Activated naive CD8-positive, alpha-beta T cell treated with anti-CD3 and anti-CD28 coated beads for 36 hours (primary cell): ENCODE results near the gene KRT23. TPM values are rescaled to one million over a fixed set of nuclear protein-coding genes. Genes with fewer than 3 reads are reported as not detected.

Experiments
- DNase-seq: peaks from one replicate; pipeline ENCODE4 v3.0.0; 2021
- H3K27ac Mint-ChIP-seq: one replicate; pipeline ENCODE4 v1.8.0; 2022; ENCODE audit warnings: mild to moderate bottlenecking, moderate library complexity, mixed read lengths
- H3K27me3 Mint-ChIP-seq: one replicate; pipeline ENCODE4 v1.8.0; 2022; ENCODE audit warnings: mild to moderate bottlenecking, mixed read lengths
- H3K36me3 Mint-ChIP-seq: one replicate; pipeline ENCODE4 v1.8.0; 2021; ENCODE audit warnings: mild to moderate bottlenecking, mixed read lengths
- H3K4me1 Mint-ChIP-seq: one replicate; pipeline ENCODE4 v1.8.0; 2021; ENCODE audit warnings: mixed read lengths
- H3K4me3 Mint-ChIP-seq: one replicate; pipeline ENCODE4 v1.8.0; 2022; ENCODE audit warnings: mild to moderate bottlenecking, moderate library complexity, mixed read lengths
- H3K9me3 Mint-ChIP-seq: one replicate; pipeline ENCODE4 v1.8.0; 2022; ENCODE audit warnings: mixed read lengths
- total RNA-seq, 2 experiments: library from RNA; stranded (reverse); gene quantifications; one replicate each; pipeline ENCODE4 v1.2.3, GENCODE V29; 2021

The KRT23 gene
- total RNA-seq, 2 experiments from 2014 or later, result not detected

GRCh38 chr17:40879026-40879425 lies 58.4 kb downstream of the KRT23 start:
- no peaks in the 10 kb centered on the region for H3K27me3 Mint-ChIP-seq
- H3K4me3 Mint-ChIP-seq, result no peak overlapping the region
- H3K36me3 Mint-ChIP-seq, result no peaks in the 10 kb centered on the region
- H3K4me1 Mint-ChIP-seq, result no peaks in the 10 kb centered on the region
- no peak overlapping the region for H3K27ac Mint-ChIP-seq
- no peaks in the 10 kb centered on the region for H3K9me3 Mint-ChIP-seq
- no peak for DNase-seq

- no peak overlapping the region for H3K4me3 Mint-ChIP-seq
- H3K27me3 Mint-ChIP-seq, result no peaks in the 10 kb centered on the region
- H3K27ac Mint-ChIP-seq, result no peak overlapping the region
- no peaks in the 10 kb centered on the region for H3K36me3 Mint-ChIP-seq
- H3K4me1 Mint-ChIP-seq, result no peaks in the 10 kb centered on the region
- DNase-seq, result no peak
- no peaks in the 10 kb centered on the region for H3K9me3 Mint-ChIP-seq
Observed at GRCh38 chr17:40878044-40878443, 59.4 kb downstream of the KRT23 start.

GRCh38 chr17:40873801-40874200 lies 63.6 kb downstream of the KRT23 start:
- Mint-ChIP-seq H3K9me3 (no peaks in the 10 kb centered on the region), H3K27me3 (peaks cover 10% of the 10 kb centered on the region), H3K36me3 (no peaks in the 10 kb centered on the region), H3K27ac (no peak overlapping the region), H3K4me1 (no peaks in the 10 kb centered on the region), H3K4me3 (no peak overlapping the region)
- no peak for DNase-seq

- Mint-ChIP-seq H3K9me3 (no peaks in the 10 kb centered on the region), H3K27ac (no peak overlapping the region), H3K4me1 (no peaks in the 10 kb centered on the region), H3K27me3 (peaks cover 10% of the 10 kb centered on the region), H3K36me3 (no peaks in the 10 kb centered on the region), H3K4me3 (no peak overlapping the region)
- no peak for DNase-seq
Observed at GRCh38 chr17:40873255-40873654, 64.2 kb downstream of the KRT23 start.

Other genes with a start within 250 kb of the KRT23 start
- not detected for gene KRT24, start 233.9 kb downstream of the KRT23 start, total RNA-seq
- not detected for gene KRT25, start 182.3 kb downstream of the KRT23 start, total RNA-seq
- gene KRT26, start 165.4 kb downstream of the KRT23 start, total RNA-seq, result not detected
- not detected for gene KRT27, start 155.1 kb downstream of the KRT23 start, total RNA-seq
- not detected for gene KRT28, start 137.7 kb downstream of the KRT23 start, total RNA-seq
- 10 to 100 TPM; 41.9 to 48.6 TPM for gene KRT10, start 115.0 kb downstream of the KRT23 start, total RNA-seq
- not detected for gene KRT12, start 70.4 kb downstream of the KRT23 start, total RNA-seq
- not detected for gene KRT20, start 52.4 kb downstream of the KRT23 start, total RNA-seq
- gene KRT39, start 29.3 kb upstream of the KRT23 start, total RNA-seq, result not detected
- not detected for gene KRT40, start 46.7 kb upstream of the KRT23 start, total RNA-seq
- not detected for gene KRTAP3-3, start 56.5 kb upstream of the KRT23 start, total RNA-seq
- gene KRTAP3-2, start 62.3 kb upstream of the KRT23 start, total RNA-seq, result not detected
- gene KRTAP3-1, start 71.5 kb upstream of the KRT23 start, total RNA-seq, result not detected
- not detected for gene KRTAP1-5, start 89.6 kb upstream of the KRT23 start, total RNA-seq
- not detected for gene KRTAP1-4, start 92.5 kb upstream of the KRT23 start, total RNA-seq
- gene KRTAP1-3, start 97.2 kb upstream of the KRT23 start, total RNA-seq, result not detected
- gene KRTAP1-1, start 103.8 kb upstream of the KRT23 start, total RNA-seq, result not detected
- not detected for gene KRTAP2-1, start 109.7 kb upstream of the KRT23 start, total RNA-seq
- not detected for gene KRTAP2-2, start 117.6 kb upstream of the KRT23 start, total RNA-seq
- not detected for gene KRTAP2-3, start 122.5 kb upstream of the KRT23 start, total RNA-seq
- gene KRTAP2-4, start 128.2 kb upstream of the KRT23 start, total RNA-seq, result not detected
- gene KRTAP4-7, start 146.5 kb upstream of the KRT23 start, total RNA-seq, result not detected
- gene KRTAP4-8, start 160.5 kb upstream of the KRT23 start, total RNA-seq, result not detected
- not detected for gene KRTAP4-16, start 164.6 kb upstream of the KRT23 start, total RNA-seq
- gene KRTAP4-9, start 167.7 kb upstream of the KRT23 start, total RNA-seq, result not detected
- not detected for gene KRTAP4-11, start 180.7 kb upstream of the KRT23 start, total RNA-seq
- gene KRTAP4-12, start 186.5 kb upstream of the KRT23 start, total RNA-seq, result not detected
- not detected for gene KRTAP4-6, start 202.9 kb upstream of the KRT23 start, total RNA-seq
- gene KRTAP4-5, start 212.2 kb upstream of the KRT23 start, total RNA-seq, result not detected
- gene KRTAP4-4, start 223.1 kb upstream of the KRT23 start, total RNA-seq, result not detected
- not detected for gene KRTAP4-3, start 230.6 kb upstream of the KRT23 start, total RNA-seq
- gene KRTAP4-2, start 240.6 kb upstream of the KRT23 start, total RNA-seq, result not detected
- not detected for gene KRTAP4-1, start 247.3 kb upstream of the KRT23 start, total RNA-seq